Fibroblast of the aortic adventitia (primary cell): Measurements from ENCODE around the gene GPR150. TPM values are rescaled to one million over a fixed set of nuclear protein-coding genes. Genes with fewer than 3 reads are reported as not detected.
"Not testable (repeated sequence)": the region's sequence is repeated elsewhere in the genome, so short reads cannot be mapped to it uniquely, and the experiment has no call there.

Experiments
- DNase-seq: peaks from one replicate; pipeline ENCODE4 v3.0.0-alpha.2; 2010; ENCODE audit warnings: low read depth
- H3K4me3 ChIP-seq: 2 replicates; pipeline ENCODE4 v1.5.1; 2011; ENCODE audit warnings: low read depth, mild to moderate bottlenecking, control low read depth, low read length, moderate library complexity
- CTCF ChIP-seq: IDR thresholded peaks from 2 replicates; pipeline ENCODE4 v1.5.1; 2011; ENCODE audit warnings: mild to moderate bottlenecking, low read length, control low read depth, inconsistent platforms; ENCODE audit not compliant: insufficient read depth
- total RNA-seq: library from RNA; depleted of rRNA; stranded (reverse); fragments of >200 nt; gene quantifications from 2 replicates; pipeline ENCODE4 v1.2.3, GENCODE V29; 2012; ENCODE audit warnings: low replicate concordance

The GPR150 gene
- total RNA-seq, 1 donor: 0.27 TPM

GRCh38 chr5:95638632-95639031 lies 18.7 kb downstream of the GPR150 start:
- H3K4me3 ChIP-seq: no peak overlapping the region
- no peak for DNase-seq
- no peak for TF ChIP-seq CTCF

- DNase-seq: peak; percentile 47
- H3K4me3 ChIP-seq: no peak overlapping the region
- TF ChIP-seq CTCF: no peak
Observed at GRCh38 chr5:95641741-95642220, 21.9 kb downstream of the GPR150 start.

GRCh38 chr5:95643152-95643551 lies 23.3 kb downstream of the GPR150 start:
- TF ChIP-seq CTCF: no peak
- no peak for DNase-seq
- H3K4me3 ChIP-seq: no peak overlapping the region

GRCh38 chr5:95644351-95645042 lies 24.6 kb downstream of the GPR150 start:
- H3K4me3 ChIP-seq: no peak overlapping the region
- TF ChIP-seq CTCF: peak; percentile 82
- DNase-seq: peak; percentile 75

GRCh38 chr5:95646226-95646568 lies 26.3 kb downstream of the GPR150 start:
- H3K4me3 ChIP-seq: peak overlapping the region; percentile 71
- DNase-seq: not testable (repeated sequence)

- peak within 1 kb of the TSS; percentile 71 for H3K4me3 ChIP-seq
- peak; percentile 29 for TF ChIP-seq CTCF
- peak; percentile 90 for DNase-seq
Observed at GRCh38 chr5:95646569-95647431, 26.9 kb downstream of the GPR150 start, which contains the start of gene RFESD. RFESD (plus strand) TSS chr5:95646777; CDS start chr5:95652272, 5,495 bp downstream.
